Naive B cell (primary cell): ENCODE data around the gene ADRB1. TPM values are rescaled to one million over a fixed set of nuclear protein-coding genes. Genes with fewer than 3 reads are reported as not detected.

ENCODE experiments used
- ATAC-seq, 2 donors: fragments of 150-1000 bp; cut with Tn5 transposase; 2 replicates each; pipeline ENCODE4 v1.10.0; 2021; ENCODE audit warnings: low read depth in 2 of 2, mild to moderate bottlenecking in 2 of 2, moderate library complexity in 2 of 2
- DNase-seq: peaks from one replicate; pipeline ENCODE4 v3.0.0; 2022
- H3K27ac Mint-ChIP-seq, 6 donors: one replicate each; pipeline ENCODE4 v1.8.0; 2020 to 2022; ENCODE audit warnings: mild to moderate bottlenecking in 6 of 6, mixed read lengths in 6 of 6, moderate library complexity in 5 of 6, inconsistent platforms in 2 of 6
- H3K27me3 Mint-ChIP-seq, 3 donors: one replicate each; pipeline ENCODE4 v1.8.0; 2021 to 2022; ENCODE audit warnings: mixed read lengths in 3 of 3, mild to moderate bottlenecking in 1 of 3
- H3K36me3 Mint-ChIP-seq, 2 donors: one replicate each; pipeline ENCODE4 v1.8.0; 2020 to 2022; ENCODE audit warnings: mixed read lengths in 2 of 2, inconsistent platforms in 1 of 2, mild to moderate bottlenecking in 1 of 2
- H3K4me1 Mint-ChIP-seq, 3 donors: one replicate each; pipeline ENCODE4 v1.8.0; 2020 to 2022; ENCODE audit warnings: mixed read lengths in 3 of 3, inconsistent platforms in 1 of 3, mild to moderate bottlenecking in 1 of 3, moderate library complexity in 1 of 3
- H3K4me3 Mint-ChIP-seq, 8 donors: one replicate each; pipeline ENCODE4 v1.8.0; 2020 to 2022; ENCODE audit warnings: mild to moderate bottlenecking in 8 of 8, mixed read lengths in 8 of 8, moderate library complexity in 8 of 8, inconsistent platforms in 2 of 8
- H3K9me3 Mint-ChIP-seq, 7 donors: one replicate each; pipeline ENCODE4 v1.8.0; 2020 to 2022; ENCODE audit warnings: mixed read lengths in 7 of 7, mild to moderate bottlenecking in 5 of 7, inconsistent platforms in 2 of 7, moderate library complexity in 1 of 7
- polyA plus RNA-seq, 6 donors: library from polyadenylated mRNA; unstranded; fragments of 300-500 nt; fragmentation: Illumina TruSeq; gene quantifications; one replicate each; pipeline ENCODE4 v1.2.3, GENCODE V29; 2021; ENCODE audit warnings: low read depth in 6 of 6

ADRB1 gene
- polyA plus RNA-seq, 6 donors from 2014 or later: 0.66 TPM; not detected in 5

DNA sequence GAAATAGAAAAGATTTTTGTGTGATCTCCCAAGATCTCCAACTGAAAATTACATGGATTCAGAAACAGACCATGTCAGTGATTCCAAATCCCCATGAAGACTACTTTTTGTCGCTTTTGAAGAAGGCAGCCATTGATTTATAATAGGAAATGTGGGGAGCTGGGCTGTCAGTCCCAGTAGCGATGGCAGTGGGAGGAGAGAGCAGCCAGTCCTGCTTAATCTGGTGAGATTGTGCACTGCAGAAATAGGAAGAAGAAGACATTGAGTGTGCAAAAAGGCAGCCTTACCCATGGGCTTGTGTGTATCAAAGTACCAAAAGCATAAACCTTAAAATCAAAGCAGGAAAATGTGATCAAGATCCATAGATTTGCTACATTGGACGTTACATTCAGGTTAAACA, 4.8 kb downstream of the ADRB1 start:
- peaks cover 0 to 8% of the 10 kb centered on the region in 2 donors for H3K36me3 Mint-ChIP-seq
- H3K4me1 Mint-ChIP-seq: peaks cover 13 to 17% (median 15%) of the 10 kb centered on the region in 3 donors
- no peak overlapping the region for H3K4me3 Mint-ChIP-seq
- ATAC-seq: no peak
- peaks cover 39 to 56% (median 46%) of the 10 kb centered on the region in 3 donors for H3K27me3 Mint-ChIP-seq
- H3K27ac Mint-ChIP-seq: no peak overlapping the region
- H3K9me3 Mint-ChIP-seq: peaks cover 0 to 4% (median 0%) of the 10 kb centered on the region in 7 donors
- DNase-seq: no peak

DNA sequence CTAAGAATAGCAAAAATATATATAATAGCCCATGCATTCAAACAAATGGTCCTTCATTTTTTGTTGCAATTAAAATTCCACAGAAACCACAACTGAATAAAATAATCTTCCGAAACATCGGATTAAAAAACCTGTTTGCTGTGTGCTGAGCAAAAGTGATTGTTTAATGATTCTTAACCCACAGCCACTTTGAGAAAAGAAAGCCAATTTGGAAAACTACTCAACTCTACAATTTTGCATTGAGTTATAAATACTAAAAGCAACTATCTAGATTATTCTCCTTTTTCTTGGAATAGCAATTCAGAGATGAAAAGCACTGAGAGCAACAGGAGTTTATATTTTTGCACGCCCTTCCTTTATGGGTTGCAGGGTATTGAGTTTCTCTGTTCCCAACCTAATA, 8.0 kb downstream of the ADRB1 start:
- Mint-ChIP-seq H3K27me3 (peaks cover 23 to 42% (median 28%) of the 10 kb centered on the region in 3 donors), H3K9me3 (no peaks in the 10 kb centered on the region), H3K4me1 (peaks cover 0 to 6% (median 3%) of the 10 kb centered on the region in 3 donors), H3K4me3 (no peak overlapping the region), H3K36me3 (peaks cover 0 to 8% of the 10 kb centered on the region in 2 donors), H3K27ac (no peak overlapping the region)
- DNase-seq (no peak), ATAC-seq (no peak)

- ATAC-seq (no peak), DNase-seq (no peak)
- Mint-ChIP-seq H3K27ac (no peak overlapping the region), H3K4me1 (peaks cover 0 to 6% (median 3%) of the 10 kb centered on the region in 3 donors), H3K36me3 (peaks cover 0 to 8% of the 10 kb centered on the region in 2 donors), H3K4me3 (no peak overlapping the region), H3K27me3 (peaks cover 23 to 38% (median 34%) of the 10 kb centered on the region in 3 donors), H3K9me3 (no peaks in the 10 kb centered on the region)
These were observed 8.6 kb downstream of the ADRB1 start for GRCh38 chr10:114052255-114052654.

- ATAC-seq (no peak), DNase-seq (no peak)
- Mint-ChIP-seq H3K4me1 (peaks cover 0 to 6% (median 0%) of the 10 kb centered on the region in 3 donors), H3K27ac (no peak overlapping the region), H3K4me3 (no peak overlapping the region), H3K27me3 (peaks cover 23 to 27% (median 26%) of the 10 kb centered on the region in 3 donors), H3K9me3 (no peaks in the 10 kb centered on the region), H3K36me3 (peaks cover 0 to 8% of the 10 kb centered on the region in 2 donors)
These were observed 10.3 kb downstream of the ADRB1 start for GRCh38 chr10:114053946-114054345.

- Mint-ChIP-seq H3K27me3 (peaks cover 7 to 15% (median 10%) of the 10 kb centered on the region in 3 donors), H3K4me1 (peaks cover 0 to 8% (median 0%) of the 10 kb centered on the region in 3 donors), H3K36me3 (no peaks in the 10 kb centered on the region), H3K9me3 (no peaks in the 10 kb centered on the region), H3K4me3 (no peak overlapping the region), H3K27ac (no peak overlapping the region)
- no peak for DNase-seq
- ATAC-seq: no peak
These were observed 14.2 kb downstream of the ADRB1 start for GRCh38 chr10:114057855-114058254.

DNA sequence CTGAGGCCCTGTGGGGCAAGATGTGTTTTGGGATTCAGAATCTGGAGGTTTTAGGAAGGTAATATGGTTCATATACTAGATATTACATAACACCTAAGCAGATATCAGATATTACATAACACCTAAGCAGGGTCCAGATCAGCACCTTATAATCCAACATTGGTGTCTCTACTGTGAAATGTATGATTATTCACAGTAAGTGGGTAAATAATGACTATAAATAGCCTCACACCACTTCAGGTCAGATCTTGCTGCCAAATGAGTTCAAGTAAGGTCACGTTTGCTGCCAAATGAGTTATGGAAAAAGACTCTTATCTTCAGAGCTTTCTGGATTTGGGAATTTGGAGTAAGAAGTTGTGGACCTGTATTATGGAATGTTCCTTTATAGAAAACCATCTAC, 14.6 kb downstream of the ADRB1 start:
- H3K27me3 Mint-ChIP-seq: peaks cover 4 to 17% (median 14%) of the 10 kb centered on the region in 3 donors
- DNase-seq: no peak
- no peak overlapping the region for H3K4me3 Mint-ChIP-seq
- no peak for ATAC-seq
- H3K4me1 Mint-ChIP-seq: peaks cover 0 to 11% (median 3%) of the 10 kb centered on the region in 3 donors
- H3K27ac Mint-ChIP-seq: no peak overlapping the region
- H3K36me3 Mint-ChIP-seq: peaks cover 0 to 2% of the 10 kb centered on the region in 2 donors
- no peaks in the 10 kb centered on the region for H3K9me3 Mint-ChIP-seq

DNA sequence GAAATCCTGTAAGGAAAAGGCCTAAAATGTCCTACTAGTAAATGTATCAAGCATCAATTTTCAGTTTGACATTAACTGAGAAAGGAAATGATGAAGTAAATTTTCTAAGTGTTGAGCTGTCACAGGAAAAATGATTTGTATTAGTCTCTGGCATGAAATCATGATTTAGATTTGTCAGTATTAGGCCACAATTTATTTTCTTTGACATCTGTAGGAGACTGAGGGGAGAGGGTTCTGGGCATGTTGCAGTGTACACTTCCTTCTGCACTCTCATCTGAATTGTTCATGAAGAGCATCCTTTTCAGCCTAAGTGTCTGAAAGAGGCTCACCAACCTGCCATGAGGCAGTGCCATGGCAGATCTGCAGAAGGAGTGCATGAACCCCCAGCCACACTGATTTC, 15.9 kb downstream of the ADRB1 start:
- DNase-seq: no peak
- no peak for ATAC-seq
- H3K9me3 Mint-ChIP-seq: no peaks in the 10 kb centered on the region

DNA sequence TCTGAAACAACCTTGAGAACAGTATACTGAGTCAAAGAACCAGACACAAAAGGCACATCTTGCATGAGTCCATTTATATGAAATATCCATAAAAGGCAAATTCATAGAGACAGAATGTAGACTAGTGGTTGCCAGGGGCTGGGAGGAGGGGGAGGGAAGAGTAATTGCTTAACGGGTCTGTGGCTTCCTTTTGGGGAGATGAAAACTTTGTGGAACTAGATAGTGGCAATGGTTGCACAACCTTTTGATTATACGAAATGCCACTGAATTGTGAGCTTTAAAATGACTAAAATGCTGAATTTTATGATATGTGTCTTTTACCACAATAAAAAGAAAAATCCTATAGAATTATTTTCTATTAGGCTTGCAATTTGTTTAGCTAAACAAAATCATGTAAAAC, 16.8 kb downstream of the ADRB1 start:
- ATAC-seq: no peak
- H3K36me3 Mint-ChIP-seq: peaks cover 0 to 5% of the 10 kb centered on the region in 2 donors
- no peak overlapping the region for H3K27ac Mint-ChIP-seq
- H3K4me1 Mint-ChIP-seq: peaks cover 0 to 15% (median 6%) of the 10 kb centered on the region in 3 donors
- no peak overlapping the region for H3K4me3 Mint-ChIP-seq
- peaks cover 4 to 24% (median 20%) of the 10 kb centered on the region in 3 donors for H3K27me3 Mint-ChIP-seq
- no peaks in the 10 kb centered on the region for H3K9me3 Mint-ChIP-seq
- no peak for DNase-seq

More for the DNA sequence above, 15.9 kb downstream of the ADRB1 start:
- H3K27me3 Mint-ChIP-seq: peaks cover 4 to 22% (median 20%) of the 10 kb centered on the region in 3 donors
- peaks cover 0 to 15% (median 6%) of the 10 kb centered on the region in 3 donors for H3K4me1 Mint-ChIP-seq
- H3K27ac Mint-ChIP-seq: peak overlapping the region in 1 of 6 donors; percentile 37
- peaks cover 0 to 5% of the 10 kb centered on the region in 2 donors for H3K36me3 Mint-ChIP-seq
- no peak overlapping the region for H3K4me3 Mint-ChIP-seq

DNA sequence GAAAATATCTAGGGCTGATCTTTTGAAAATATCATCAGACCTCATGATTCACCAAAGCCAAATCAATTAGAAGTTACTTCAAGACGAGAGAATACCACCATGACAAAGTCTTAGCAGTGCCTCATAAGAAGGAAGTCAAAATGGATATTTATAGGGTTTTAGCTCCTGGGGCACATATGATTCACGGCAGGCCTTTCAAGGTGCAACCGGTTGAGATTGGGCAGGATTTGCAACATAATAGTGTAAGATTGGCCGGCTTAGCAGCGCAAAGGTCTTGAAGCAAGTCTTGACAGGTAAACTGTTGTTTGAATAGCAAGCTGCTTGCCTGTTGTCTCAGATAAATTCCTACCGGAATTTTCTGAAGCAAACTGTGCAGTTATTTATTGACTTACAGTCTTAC, 17.5 kb downstream of the ADRB1 start:
- peaks cover 4 to 24% (median 20%) of the 10 kb centered on the region in 3 donors for H3K27me3 Mint-ChIP-seq
- H3K36me3 Mint-ChIP-seq: peaks cover 0 to 5% of the 10 kb centered on the region in 2 donors
- no peak overlapping the region for H3K4me3 Mint-ChIP-seq
- no peak overlapping the region for H3K27ac Mint-ChIP-seq
- no peak for DNase-seq
- peaks cover 0 to 15% (median 6%) of the 10 kb centered on the region in 3 donors for H3K4me1 Mint-ChIP-seq
- ATAC-seq: no peak
- no peaks in the 10 kb centered on the region for H3K9me3 Mint-ChIP-seq

DNA sequence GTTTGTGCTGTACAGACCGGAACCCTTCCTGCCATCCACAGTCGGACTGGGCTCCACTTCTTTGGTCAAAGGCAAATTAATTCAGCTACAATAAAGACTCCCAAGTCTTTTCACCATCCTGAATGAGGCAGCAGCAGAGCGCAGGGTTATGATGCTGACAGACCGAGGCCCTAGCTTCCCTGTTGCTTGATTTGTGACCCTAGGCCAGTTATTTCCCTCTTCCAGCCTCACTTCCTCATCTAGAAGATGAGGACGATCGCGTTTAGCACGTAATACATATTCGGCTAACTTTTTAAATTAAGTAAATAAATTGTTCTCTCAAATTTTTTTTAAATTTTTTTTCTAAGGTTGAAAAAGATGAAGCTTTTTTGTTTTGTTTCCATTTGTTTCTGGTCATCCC, 18.1 kb downstream of the ADRB1 start:
- H3K27ac Mint-ChIP-seq: no peak overlapping the region
- no peak overlapping the region for H3K4me3 Mint-ChIP-seq
- H3K4me1 Mint-ChIP-seq: peaks cover under 1 to 17% (median 7%) of the 10 kb centered on the region in 3 donors
- DNase-seq: no peak
- no peak for ATAC-seq
- peaks cover 0 to 5% of the 10 kb centered on the region in 2 donors for H3K36me3 Mint-ChIP-seq
- no peaks in the 10 kb centered on the region for H3K9me3 Mint-ChIP-seq
- H3K27me3 Mint-ChIP-seq: peaks cover 4 to 24% (median 18%) of the 10 kb centered on the region in 3 donors

DNA sequence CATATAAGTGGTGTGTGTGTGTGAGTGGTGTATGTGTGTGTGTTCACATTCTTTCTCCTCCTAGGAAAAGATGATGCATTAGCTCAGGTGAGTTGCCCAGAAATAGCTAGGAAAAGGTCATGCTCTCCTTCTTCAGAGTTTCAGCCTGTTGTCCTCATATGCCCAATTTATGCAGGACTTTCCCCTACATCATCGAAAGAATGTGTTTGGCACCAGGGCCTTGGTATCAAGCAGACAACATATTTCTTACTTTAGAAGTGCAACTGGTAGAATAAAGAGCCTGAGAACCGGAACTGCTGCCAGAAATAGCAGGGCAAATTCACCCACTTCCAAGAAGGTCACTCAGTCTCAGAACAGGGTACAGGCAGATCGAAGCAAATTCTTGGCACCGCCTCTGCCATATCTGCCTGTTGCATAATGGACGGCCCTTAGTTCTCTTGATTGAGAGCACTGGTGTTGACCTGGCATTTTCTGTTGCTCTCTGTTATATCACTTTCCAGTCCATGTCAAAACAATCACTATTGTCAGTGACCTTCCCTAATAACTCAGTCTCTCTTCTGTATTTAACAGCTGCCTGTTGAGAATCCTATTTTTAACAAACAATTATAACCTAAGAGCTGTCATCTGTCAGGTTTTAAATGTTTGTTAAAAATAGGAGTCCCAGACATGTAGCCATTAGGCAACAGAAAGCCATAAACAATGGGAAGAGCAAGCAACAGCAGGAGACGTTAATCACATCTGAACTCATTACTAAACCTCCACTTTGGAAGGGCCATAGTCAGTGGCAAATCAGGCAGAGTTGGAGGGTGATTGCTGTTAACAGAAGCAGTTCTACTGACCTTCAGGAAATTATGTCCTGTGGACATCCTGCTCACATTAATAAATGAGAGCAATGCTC, 20.7 kb downstream of the ADRB1 start:
- Mint-ChIP-seq H3K9me3 (no peaks in the 10 kb centered on the region), H3K27me3 (peaks cover 4 to 24% (median 11%) of the 10 kb centered on the region in 3 donors), H3K4me3 (no peak overlapping the region), H3K4me1 (peaks cover 9 to 33% (median 25%) of the 10 kb centered on the region in 3 donors), H3K27ac (peak overlapping the region in 1 of 6 donors; percentile 24), H3K36me3 (peaks cover 0 to 5% of the 10 kb centered on the region in 2 donors)
- ATAC-seq: no peak
- no peak for DNase-seq

DNA sequence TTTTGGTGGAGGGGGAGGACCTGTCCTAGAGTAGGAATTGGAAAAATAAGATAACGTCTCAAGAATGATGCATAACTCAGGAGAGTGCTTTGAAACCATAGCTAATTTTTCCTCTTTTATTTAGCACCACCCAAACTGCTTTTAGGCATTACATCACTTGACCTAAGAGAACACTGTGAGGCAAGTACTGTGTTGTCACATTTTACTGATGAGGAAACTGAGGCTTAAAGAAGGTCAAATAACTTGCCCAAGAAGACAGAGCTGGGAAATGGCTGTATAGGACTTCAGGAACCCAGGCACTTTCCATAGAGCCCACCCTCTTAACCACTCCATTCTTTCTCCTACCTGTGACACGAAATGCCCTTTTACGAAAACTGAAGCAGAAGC, 21.4 kb downstream of the ADRB1 start:
- no peak overlapping the region for H3K27ac Mint-ChIP-seq
- peaks cover 9 to 33% (median 25%) of the 10 kb centered on the region in 3 donors for H3K4me1 Mint-ChIP-seq
- DNase-seq (no peak), ATAC-seq (no peak)
- H3K4me3 Mint-ChIP-seq: no peak overlapping the region
- peaks cover 4 to 24% (median 11%) of the 10 kb centered on the region in 3 donors for H3K27me3 Mint-ChIP-seq
- no peaks in the 10 kb centered on the region for H3K9me3 Mint-ChIP-seq
- peaks cover 0 to 5% of the 10 kb centered on the region in 2 donors for H3K36me3 Mint-ChIP-seq

GRCh38 chr10:114068054-114068707, 24.5 kb downstream of the ADRB1 start:
- ATAC-seq: no peak
- DNase-seq: no peak
- Mint-ChIP-seq H3K4me1 (peaks cover 14 to 44% (median 40%) of the 10 kb centered on the region in 3 donors), H3K4me3 (peak overlapping the region in 1 of 8 donors; percentile 30), H3K9me3 (no peaks in the 10 kb centered on the region), H3K36me3 (peaks cover 0 to 4% of the 10 kb centered on the region in 2 donors), H3K27ac (no peak overlapping the region), H3K27me3 (peaks cover 0 to 13% (median 7%) of the 10 kb centered on the region in 3 donors)
